Measurements from ENCODE around the gene TUBB8.
"Not testable (repeated sequence)": the region's sequence is repeated elsewhere in the genome, so short reads cannot be mapped to it uniquely, and the experiment has no call there.

The TUBB8 gene

GRCh38 chr10:13315-13635, 35.8 kb downstream of the TUBB8 start:
- DNase-seq: not testable (repeated sequence)

- DNase-seq: not testable (repeated sequence)
These were observed 36.4 kb downstream of the TUBB8 start for GRCh38 chr10:12444-13314.

- not testable (repeated sequence) for DNase-seq
These were observed 37.8 kb downstream of the TUBB8 start for GRCh38 chr10:11260-11659.

GRCh38 chr10:10261-10971, 38.7 kb downstream of the TUBB8 start:
- DNase-seq: not testable (repeated sequence)
